Suprapubic skin (tissue), 4 donors: ENCODE results near the gene UTP3. TPM values are rescaled to one million over a fixed set of nuclear protein-coding genes. Genes with fewer than 3 reads are reported as not detected.

Experiments
- DNase-seq, 2 donors: peaks; one replicate each; pipeline ENCODE4 v3.0.0-alpha.2; 2019; ENCODE audit warnings: low spot score in 2 of 2
- H3K27ac ChIP-seq: fragments of 200-600 bp; sonication (generic); one replicate; pipeline ENCODE4 v1.5.1; 2019
- H3K27me3 ChIP-seq: fragments of 200-600 bp; sonication (generic); one replicate; pipeline ENCODE4 v1.5.1; 2019
- H3K36me3 ChIP-seq: fragments of 200-600 bp; sonication (generic); one replicate; pipeline ENCODE4 v1.5.1; 2019
- H3K4me1 ChIP-seq: fragments of 200-600 bp; sonication (generic); one replicate; pipeline ENCODE4 v1.5.1; 2019
- H3K4me3 ChIP-seq: fragments of 200-600 bp; sonication (generic); one replicate; pipeline ENCODE4 v1.5.1; 2019; ENCODE audit warnings: mild to moderate bottlenecking
- H3K9me3 ChIP-seq: fragments of 200-600 bp; sonication (generic); one replicate; pipeline ENCODE4 v1.5.1; 2019
- EP300 ChIP-seq: sonication (generic); formaldehyde crosslinking; IDR thresholded peaks from one replicate; pipeline ENCODE4 v1.6.1; 2017; ENCODE audit warnings: antibody characterized with exemption
- POLR2A ChIP-seq, 2 donors: fragments of 450-650 bp; IDR thresholded peaks; one replicate each; pipeline ENCODE4 v1.6.1; 2017; ENCODE audit warnings: antibody characterized with exemption in 2 of 2, mild to moderate bottlenecking in 2 of 2, moderate library complexity in 2 of 2
- POLR2AphosphoS5 ChIP-seq, 3 donors: sonication (generic); formaldehyde crosslinking; IDR thresholded peaks; one replicate each; pipeline ENCODE4 v1.6.1; 2017; ENCODE audit warnings: antibody characterized with exemption in 3 of 3
- WGBS: methylation state at CpG from one replicate; pipeline ENCODE4 v1.1.5; 2018; 5-methylcytosine and 5-hydroxymethylcytosine counted together
- total RNA-seq, 4 donors: library from RNA; depleted of rRNA; stranded (reverse); fragments of >200 nt; gene quantifications; one replicate each; pipeline ENCODE4 v1.1.0, GENCODE V29; 2016
- TF ChIP-seq, protein P1 (sequence below), 2 donors: fragments of 200-600 bp in 1 of 2; fragments of 450-650 bp in 1 of 2; sonication (generic) in 1 of 2; IDR thresholded peaks; one replicate each; pipeline ENCODE4 v1.5.1; 2016 to 2019; ENCODE audit warnings: antibody characterized with exemption in 2 of 2, mild to moderate bottlenecking in 1 of 2, moderate library complexity in 1 of 2

UTP3 gene
- total RNA-seq, 4 donors from 2014 or later = 19.2 to 27.6 (median 22.6) TPM

DNA sequence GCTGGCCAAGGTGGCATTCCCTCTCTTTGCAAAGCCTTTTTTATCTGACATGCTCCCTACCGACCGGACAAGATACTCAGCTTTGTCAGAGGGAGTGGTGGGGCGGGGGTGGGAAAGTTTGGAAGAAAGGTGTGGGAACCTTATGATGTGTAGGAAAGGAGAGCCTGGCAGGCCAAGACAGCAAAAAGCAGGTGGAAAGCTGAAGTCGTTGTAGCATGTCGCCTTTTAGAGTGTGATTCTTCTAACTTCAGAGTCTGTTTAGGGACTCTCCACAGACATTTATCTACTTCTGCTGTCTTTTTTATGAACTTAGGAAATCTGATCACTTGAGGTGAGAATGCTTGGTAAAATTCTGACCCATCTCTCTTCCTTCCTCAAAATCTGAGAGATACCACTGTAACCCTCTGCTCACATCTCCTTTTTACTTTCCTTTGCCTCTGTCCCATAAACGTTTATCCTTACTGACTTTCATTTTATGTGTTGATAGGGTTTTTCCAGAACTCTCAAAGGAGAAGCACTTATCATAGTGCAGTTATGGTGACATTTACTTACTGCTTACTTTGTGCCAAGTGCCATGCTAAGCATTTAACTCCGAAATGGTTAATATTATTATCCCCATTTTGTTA lies 25.2 kb downstream of the UTP3 start:
- no peak for DNase-seq
- H3K4me1 ChIP-seq = peaks cover 45% of the 10 kb centered on the region

GRCh38 chr4:70714079-70714887 lies 26.0 kb downstream of the UTP3 start:
- WGBS = 73% methylated on average over 5 of the region's 5 CpGs
- TF ChIP-seq, protein P1, sequence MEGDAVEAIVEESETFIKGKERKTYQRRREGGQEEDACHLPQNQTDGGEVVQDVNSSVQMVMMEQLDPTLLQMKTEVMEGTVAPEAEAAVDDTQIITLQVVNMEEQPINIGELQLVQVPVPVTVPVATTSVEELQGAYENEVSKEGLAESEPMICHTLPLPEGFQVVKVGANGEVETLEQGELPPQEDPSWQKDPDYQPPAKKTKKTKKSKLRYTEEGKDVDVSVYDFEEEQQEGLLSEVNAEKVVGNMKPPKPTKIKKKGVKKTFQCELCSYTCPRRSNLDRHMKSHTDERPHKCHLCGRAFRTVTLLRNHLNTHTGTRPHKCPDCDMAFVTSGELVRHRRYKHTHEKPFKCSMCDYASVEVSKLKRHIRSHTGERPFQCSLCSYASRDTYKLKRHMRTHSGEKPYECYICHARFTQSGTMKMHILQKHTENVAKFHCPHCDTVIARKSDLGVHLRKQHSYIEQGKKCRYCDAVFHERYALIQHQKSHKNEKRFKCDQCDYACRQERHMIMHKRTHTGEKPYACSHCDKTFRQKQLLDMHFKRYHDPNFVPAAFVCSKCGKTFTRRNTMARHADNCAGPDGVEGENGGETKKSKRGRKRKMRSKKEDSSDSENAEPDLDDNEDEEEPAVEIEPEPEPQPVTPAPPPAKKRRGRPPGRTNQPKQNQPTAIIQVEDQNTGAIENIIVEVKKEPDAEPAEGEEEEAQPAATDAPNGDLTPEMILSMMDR (IDR thresholded peaks at IDR 0.05) = no peak
- no peak for TF ChIP-seq POLR2AphosphoS5 (IDR thresholded peaks at IDR 0.05)
- no peak for TF ChIP-seq POLR2A (IDR thresholded peaks at IDR 0.05)
- TF ChIP-seq EP300 = no peak
- no peak for DNase-seq
- Histone ChIP-seq H3K36me3 (no peaks in the 10 kb centered on the region), H3K9me3 (no peaks in the 10 kb centered on the region), H3K4me3 (peak overlapping the region; percentile 7), H3K27ac (peak overlapping the region; percentile 65), H3K4me1 (peaks cover 51% of the 10 kb centered on the region), H3K27me3 (no peaks in the 10 kb centered on the region)

More for the DNA sequence above, 25.2 kb downstream of the UTP3 start:
- Histone ChIP-seq H3K4me3 (peak overlapping the region; percentile 7), H3K36me3 (no peaks in the 10 kb centered on the region), H3K9me3 (no peaks in the 10 kb centered on the region), H3K27ac (peak overlapping the region; percentile 65), H3K27me3 (no peaks in the 10 kb centered on the region)
- WGBS = 58% methylated on average over 7 of the region's 7 CpGs
- TF ChIP-seq, protein P1 (IDR thresholded peaks at IDR 0.05) = no peak
- no peak for TF ChIP-seq POLR2AphosphoS5 (IDR thresholded peaks at IDR 0.05)
- no peak for TF ChIP-seq EP300
- no peak for TF ChIP-seq POLR2A (IDR thresholded peaks at IDR 0.05)

GRCh38 chr4:70715097-70715496 lies 26.8 kb downstream of the UTP3 start:
- Histone ChIP-seq H3K36me3 (no peaks in the 10 kb centered on the region), H3K9me3 (no peaks in the 10 kb centered on the region), H3K27me3 (no peaks in the 10 kb centered on the region), H3K4me1 (peaks cover 59% of the 10 kb centered on the region), H3K4me3 (no peak overlapping the region), H3K27ac (no peak overlapping the region)
- no peak for DNase-seq
- 82% methylated on average over 6 of the region's 6 CpGs for WGBS
- TF ChIP-seq POLR2A (IDR thresholded peaks at IDR 0.05) = no peak
- TF ChIP-seq, protein P1 (IDR thresholded peaks at IDR 0.05) = no peak

GRCh38 chr4:70718811-70719604 lies 30.7 kb downstream of the UTP3 start:
- no peak for DNase-seq

More at GRCh38 chr4:70718811-70719604, 30.7 kb downstream of the UTP3 start:
- Histone ChIP-seq H3K36me3 (no peaks in the 10 kb centered on the region), H3K4me3 (peak overlapping the region; percentile 5), H3K9me3 (no peaks in the 10 kb centered on the region), H3K27me3 (no peaks in the 10 kb centered on the region), H3K27ac (peak overlapping the region; percentile 51), H3K4me1 (peaks cover 50% of the 10 kb centered on the region)
- WGBS = 50% methylated on average over 13 of the region's 13 CpGs
- TF ChIP-seq POLR2AphosphoS5 (IDR thresholded peaks at IDR 0.05) = peak in 1 of 3 donors; percentile 45
- no peak for TF ChIP-seq POLR2A (IDR thresholded peaks at IDR 0.05)
- TF ChIP-seq, protein P1 (IDR thresholded peaks at IDR 0.05) = no peak
